ENCODE measurements around the gene PHC2. TPM values are rescaled to one million over a fixed set of nuclear protein-coding genes. Genes with fewer than 3 reads are reported as not detected.

PHC2 gene
- total RNA-seq, 1 donor from 2014 or later: 91.5 TPM

- H3K4me3 Mint-ChIP-seq (ENCODE audit: unreplicated experiment): no peak overlapping the region
- H3K27me3 Mint-ChIP-seq (ENCODE audit: low read depth): no peaks in the 10 kb centered on the region
- H3K4me1 Mint-ChIP-seq (ENCODE audit: low read depth): peaks cover 18% of the 10 kb centered on the region
- H3K27ac Mint-ChIP-seq (ENCODE audit: unreplicated experiment): no peak overlapping the region
- no peak for DNase-seq (ENCODE audit: low spot score)
- no peaks in the 10 kb centered on the region for H3K9me3 Mint-ChIP-seq (ENCODE audit: low read depth)
- no peak for TF ChIP-seq CTCF (IDR thresholded peaks at IDR 0.05)
- peaks cover 2% of the 10 kb centered on the region for H3K36me3 Mint-ChIP-seq (ENCODE audit: low read depth)
Measured at GRCh38 chr1:33305016-33305415, 125.9 kb downstream of the PHC2 start.

DNA sequence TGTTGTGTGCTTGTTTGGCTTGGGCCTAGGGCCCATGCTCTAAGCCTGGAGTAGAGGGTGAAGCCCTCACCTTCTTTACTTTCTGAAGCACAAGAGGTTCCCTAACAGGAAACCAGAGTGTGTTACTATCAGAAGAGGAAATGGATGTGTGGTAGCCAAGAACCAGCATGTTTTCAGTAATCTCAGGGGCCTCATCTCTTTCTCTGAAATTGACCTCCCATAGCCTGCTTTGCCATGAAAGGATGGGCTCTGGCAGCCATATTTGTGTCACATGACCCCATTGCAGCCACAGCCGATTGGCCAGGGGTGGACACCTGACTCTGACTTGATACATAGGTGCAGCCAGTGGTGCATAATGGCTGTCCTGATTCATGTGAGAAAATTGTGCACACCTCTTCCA is 128.6 kb downstream of the PHC2 start:
- H3K4me3 Mint-ChIP-seq (ENCODE audit: unreplicated experiment): no peak overlapping the region
- no peak overlapping the region for H3K27ac Mint-ChIP-seq (ENCODE audit: unreplicated experiment)
- peaks cover 26% of the 10 kb centered on the region for H3K4me1 Mint-ChIP-seq (ENCODE audit: low read depth)
- no peak for TF ChIP-seq CTCF (IDR thresholded peaks at IDR 0.05)
- no peaks in the 10 kb centered on the region for H3K27me3 Mint-ChIP-seq (ENCODE audit: low read depth)
- DNase-seq (ENCODE audit: low spot score): no peak
- H3K9me3 Mint-ChIP-seq (ENCODE audit: low read depth): no peaks in the 10 kb centered on the region
- peaks cover 5% of the 10 kb centered on the region for H3K36me3 Mint-ChIP-seq (ENCODE audit: low read depth)

GRCh38 chr1:33301273-33301984 is 129.5 kb downstream of the PHC2 start:
- TF ChIP-seq CTCF (IDR thresholded peaks at IDR 0.05): no peak
- Mint-ChIP-seq H3K9me3 (ENCODE audit: low read depth) (no peaks in the 10 kb centered on the region), H3K4me1 (ENCODE audit: low read depth) (peaks cover 26% of the 10 kb centered on the region), H3K36me3 (ENCODE audit: low read depth) (peaks cover 11% of the 10 kb centered on the region), H3K27ac (ENCODE audit: unreplicated experiment) (no peak overlapping the region), H3K27me3 (ENCODE audit: low read depth) (no peaks in the 10 kb centered on the region), H3K4me3 (ENCODE audit: unreplicated experiment) (no peak overlapping the region)
- DNase-seq (ENCODE audit: low spot score): no peak

DNA sequence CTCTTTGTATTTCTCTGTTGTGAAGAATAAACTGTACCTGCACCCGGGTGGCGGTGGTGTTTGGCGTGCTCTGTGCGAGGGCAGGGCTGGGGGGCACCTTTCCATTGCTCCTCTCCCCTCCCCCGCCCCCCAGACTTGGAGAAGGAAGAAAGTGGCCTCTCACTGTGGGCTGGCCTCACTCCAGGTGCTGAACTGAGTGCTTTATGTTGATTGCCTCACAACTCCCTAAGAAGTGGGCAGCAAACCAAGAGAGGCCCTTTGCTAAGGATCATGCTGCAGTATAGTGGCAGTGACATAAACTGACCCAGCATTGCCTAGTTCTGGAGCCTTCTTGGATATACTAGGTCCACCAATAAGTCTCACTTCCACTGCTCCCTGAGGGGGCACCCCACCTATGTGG is 130.2 kb downstream of the PHC2 start:
- no peak for TF ChIP-seq CTCF (IDR thresholded peaks at IDR 0.05)
- no peak overlapping the region for H3K27ac Mint-ChIP-seq (ENCODE audit: unreplicated experiment)
- DNase-seq (ENCODE audit: low spot score): no peak

GRCh38 chr1:33299461-33300155 is 131.3 kb downstream of the PHC2 start:
- peaks cover 18% of the 10 kb centered on the region for H3K36me3 Mint-ChIP-seq (ENCODE audit: low read depth)
- H3K4me1 Mint-ChIP-seq (ENCODE audit: low read depth): peaks cover 18% of the 10 kb centered on the region
- TF ChIP-seq CTCF (IDR thresholded peaks at IDR 0.05): no peak
- H3K27ac Mint-ChIP-seq (ENCODE audit: unreplicated experiment): no peak overlapping the region
- no peak for DNase-seq (ENCODE audit: low spot score)
- no peak overlapping the region for H3K4me3 Mint-ChIP-seq (ENCODE audit: unreplicated experiment)
- no peaks in the 10 kb centered on the region for H3K9me3 Mint-ChIP-seq (ENCODE audit: low read depth)
- H3K27me3 Mint-ChIP-seq (ENCODE audit: low read depth): no peaks in the 10 kb centered on the region

More for the DNA sequence above, 130.2 kb downstream of the PHC2 start:
- H3K27me3 Mint-ChIP-seq (ENCODE audit: low read depth): no peaks in the 10 kb centered on the region
- H3K36me3 Mint-ChIP-seq (ENCODE audit: low read depth): peaks cover 15% of the 10 kb centered on the region
- no peak overlapping the region for H3K4me3 Mint-ChIP-seq (ENCODE audit: unreplicated experiment)
- no peaks in the 10 kb centered on the region for H3K9me3 Mint-ChIP-seq (ENCODE audit: low read depth)
- H3K4me1 Mint-ChIP-seq (ENCODE audit: low read depth): peaks cover 19% of the 10 kb centered on the region

All from chondrocyte (in vitro differentiated cells).